ENCODE data around the gene CRIM1. TPM values are rescaled to one million over a fixed set of nuclear protein-coding genes. Genes with fewer than 3 reads are reported as not detected.
"Not testable (repeated sequence)": the region's sequence is repeated elsewhere in the genome, so short reads cannot be mapped to it uniquely, and the experiment has no call there.

Gene CRIM1
- total RNA-seq, 1 experiment from 2014 or later, result 1.0 TPM

DNA sequence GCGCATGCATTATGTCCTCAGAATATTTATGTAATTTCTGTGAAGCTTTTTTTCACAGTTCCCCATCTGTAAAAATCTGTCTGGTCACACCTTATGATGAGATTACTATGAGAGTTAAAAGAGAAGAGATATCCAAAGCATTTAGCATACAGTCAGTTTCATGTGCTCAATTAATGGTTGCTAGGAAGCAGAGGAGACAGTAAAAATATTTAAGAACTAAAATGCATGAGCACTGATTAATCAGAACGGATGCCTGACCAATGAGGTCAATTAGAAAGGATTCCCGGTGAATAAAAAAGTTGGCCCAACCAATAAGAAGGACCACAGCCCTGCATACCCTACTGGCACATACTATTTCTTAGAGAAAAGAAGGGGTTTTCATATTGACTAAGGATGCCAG lies 12.0 kb upstream of the CRIM1 start:
- DNase-seq (ENCODE audit: low read depth, low spot score), result no peak
- in situ Hi-C loops (cut with HindIII; ENCODE audit: low pct_unique_long_range_greater_than_20kb, low sequenced_read_pairs), result no loop called here

DNA sequence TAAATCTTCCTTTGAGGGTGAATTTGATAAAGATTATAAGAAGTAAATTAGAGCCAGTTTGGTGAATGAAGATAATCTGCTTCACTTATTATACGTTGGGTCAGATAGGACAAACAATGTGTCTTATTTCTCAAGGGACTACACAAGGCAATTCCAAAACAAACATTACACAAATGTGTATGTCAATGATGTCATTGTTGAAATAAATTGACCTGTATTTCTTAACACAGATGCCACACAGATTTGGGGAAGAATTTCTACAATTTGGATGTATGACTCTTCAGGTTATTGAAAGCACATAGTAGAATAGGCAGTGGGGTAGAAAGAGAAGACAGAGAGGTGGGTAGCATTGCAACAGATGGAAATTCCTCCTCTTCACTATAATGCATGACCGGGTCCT lies 6.9 kb upstream of the CRIM1 start:
- no peak for DNase-seq (ENCODE audit: low read depth, low spot score)
- in situ Hi-C loops (cut with HindIII; ENCODE audit: low pct_unique_long_range_greater_than_20kb, low sequenced_read_pairs), result no loop called here

DNA sequence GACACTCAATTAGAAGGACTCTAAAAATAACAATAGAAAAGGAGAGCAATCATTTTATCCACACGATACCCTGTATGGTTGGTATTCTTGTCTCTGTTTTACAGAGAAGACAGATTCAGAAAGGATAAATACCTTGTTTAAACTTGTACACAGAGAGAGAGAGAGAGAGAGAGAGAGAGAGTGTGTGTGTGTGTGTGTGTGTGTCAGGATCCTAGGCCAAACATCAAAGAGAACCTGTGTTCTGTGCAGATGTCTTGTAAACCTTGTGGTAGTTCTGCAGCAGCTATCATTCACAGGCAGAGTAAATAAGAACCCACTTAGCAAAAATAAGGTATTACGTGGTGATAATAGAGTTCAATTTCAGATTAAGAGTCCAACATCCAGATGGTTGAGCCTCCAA lies 4.3 kb upstream of the CRIM1 start:
- in situ Hi-C loops (cut with HindIII; ENCODE audit: low pct_unique_long_range_greater_than_20kb, low sequenced_read_pairs), result no loop called here

DNA sequence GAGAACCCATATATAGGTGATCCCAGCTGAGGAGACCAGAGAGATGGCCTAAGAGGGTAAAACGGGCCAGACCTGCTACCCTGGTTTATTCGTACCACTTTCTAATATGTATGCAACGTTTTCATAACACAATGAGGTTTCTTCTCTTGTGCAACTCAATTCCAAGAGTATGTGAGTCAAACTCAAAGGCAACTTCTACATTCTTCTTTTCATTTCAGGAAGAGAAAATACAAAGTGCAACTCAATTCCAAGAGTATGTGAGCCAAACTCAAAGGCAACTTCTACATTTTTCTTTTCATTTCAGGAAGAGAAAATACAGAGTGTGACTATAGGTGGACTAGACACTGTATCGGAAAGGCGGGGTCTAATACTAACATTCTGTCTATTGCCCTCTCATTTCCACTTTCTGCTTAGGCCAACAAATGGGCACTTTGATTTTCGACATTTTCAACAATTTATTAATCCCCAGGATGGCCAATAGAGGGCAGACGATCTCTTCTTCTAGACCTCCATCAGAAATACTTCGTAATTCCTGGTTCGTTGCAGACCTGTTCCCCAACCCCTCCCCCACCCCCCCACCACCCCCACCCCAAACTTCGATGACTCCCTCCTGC lies 3.7 kb upstream of the CRIM1 start:
- in situ Hi-C loops (cut with HindIII; ENCODE audit: low pct_unique_long_range_greater_than_20kb, low sequenced_read_pairs), result no loop called here
- peak; percentile 79 for DNase-seq (ENCODE audit: low read depth, low spot score)

More for the DNA sequence above, 4.3 kb upstream of the CRIM1 start:
- DNase-seq (ENCODE audit: low read depth, low spot score), result no peak

DNA sequence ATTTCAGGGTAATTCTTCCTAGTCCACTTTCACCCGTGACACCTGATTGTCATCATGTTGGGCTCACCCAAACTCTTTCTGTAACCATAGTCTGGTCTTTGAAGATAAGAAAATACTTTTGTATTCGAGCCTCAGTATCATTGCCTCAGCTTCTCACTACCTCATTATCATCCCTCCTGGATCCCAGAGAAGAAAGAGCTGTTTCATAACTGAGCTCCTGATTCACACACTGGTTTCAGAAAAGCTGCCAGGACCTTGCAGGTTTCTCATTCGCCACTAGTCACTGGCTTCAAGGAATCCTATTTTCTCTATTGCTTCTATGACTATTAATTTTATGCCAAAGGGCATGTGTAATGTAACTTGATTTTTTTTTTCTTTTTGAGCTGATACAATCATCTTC lies 2.9 kb upstream of the CRIM1 start:
- in situ Hi-C loops (cut with HindIII; ENCODE audit: low pct_unique_long_range_greater_than_20kb, low sequenced_read_pairs), result no loop called here
- DNase-seq (ENCODE audit: low read depth, low spot score), result peak; percentile 32

DNA sequence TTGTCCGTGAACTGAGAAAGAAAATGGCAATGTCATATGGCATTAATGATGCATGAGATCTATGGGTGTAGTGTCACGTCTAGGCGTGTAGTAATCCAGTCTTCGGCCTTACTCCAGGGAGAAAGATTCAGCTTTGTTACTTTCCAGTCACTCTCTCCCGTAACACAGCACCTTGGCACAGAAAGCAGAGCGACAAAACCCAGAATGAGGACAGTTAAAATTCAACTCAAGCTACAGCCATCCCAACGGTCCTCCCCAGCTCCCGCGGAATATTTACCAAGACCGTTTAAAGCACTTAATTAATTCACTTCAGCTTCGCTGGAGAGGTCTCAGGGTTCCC lies 797 bp upstream of the CRIM1 start:
- no peak for DNase-seq (ENCODE audit: low read depth, low spot score)
- in situ Hi-C loops (cut with HindIII; ENCODE audit: low pct_unique_long_range_greater_than_20kb, low sequenced_read_pairs), result no loop called here

DNA sequence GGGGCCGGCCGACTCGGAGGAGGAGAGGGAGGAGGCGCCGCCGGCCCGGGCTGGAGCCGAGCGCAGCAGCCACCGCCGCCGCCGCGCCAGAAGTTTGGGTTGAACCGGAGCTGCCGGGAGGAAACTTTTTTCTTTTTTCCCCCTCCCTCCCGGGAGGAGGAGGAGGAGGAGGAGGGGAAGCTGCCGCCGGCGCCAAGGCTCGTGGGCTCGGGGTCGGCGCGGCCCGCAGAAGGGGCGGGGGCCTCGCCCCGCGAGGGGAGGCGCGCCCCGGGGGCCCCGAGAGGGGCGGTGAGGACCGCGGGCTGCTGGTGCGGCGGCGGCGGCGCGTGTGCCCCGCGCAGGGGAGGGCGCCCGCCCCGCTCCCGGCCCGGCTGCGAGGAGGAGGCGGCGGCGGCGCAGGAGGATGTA lies 316 bp downstream of the CRIM1 start:
- DNase-seq (ENCODE audit: low read depth, low spot score), result no peak
- in situ Hi-C loops (cut with HindIII; ENCODE audit: low pct_unique_long_range_greater_than_20kb, low sequenced_read_pairs), result no loop called here

DNA sequence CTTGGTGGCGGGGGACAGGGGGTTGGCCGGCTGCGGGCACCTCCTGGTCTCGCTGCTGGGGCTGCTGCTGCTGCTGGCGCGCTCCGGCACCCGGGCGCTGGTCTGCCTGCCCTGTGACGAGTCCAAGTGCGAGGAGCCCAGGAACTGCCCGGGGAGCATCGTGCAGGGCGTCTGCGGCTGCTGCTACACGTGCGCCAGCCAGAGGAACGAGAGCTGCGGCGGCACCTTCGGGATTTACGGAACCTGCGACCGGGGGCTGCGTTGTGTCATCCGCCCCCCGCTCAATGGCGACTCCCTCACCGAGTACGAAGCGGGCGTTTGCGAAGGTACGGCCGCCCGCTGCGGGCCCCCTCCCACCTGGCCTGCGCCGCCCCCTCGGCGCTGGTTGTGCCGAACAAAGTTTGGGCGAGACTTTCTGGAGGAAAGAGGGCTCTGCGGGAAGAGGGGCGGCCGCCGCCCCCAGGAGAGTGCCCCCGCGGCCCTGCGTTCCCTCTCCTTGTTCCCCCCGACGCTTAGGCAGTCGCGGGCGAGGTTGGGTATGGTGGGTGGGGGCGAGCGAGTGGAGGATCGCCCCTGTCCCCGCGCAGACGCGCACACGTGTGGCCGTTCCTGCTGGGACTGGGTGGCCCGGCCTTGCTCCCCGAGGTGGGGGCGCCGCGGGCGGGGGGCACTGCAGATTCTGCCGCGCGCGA lies 866 bp downstream of the CRIM1 start:
- in situ Hi-C loops (cut with HindIII; ENCODE audit: low pct_unique_long_range_greater_than_20kb, low sequenced_read_pairs), result no loop called here
- DNase-seq (ENCODE audit: low read depth, low spot score), result peak; percentile 14

DNA sequence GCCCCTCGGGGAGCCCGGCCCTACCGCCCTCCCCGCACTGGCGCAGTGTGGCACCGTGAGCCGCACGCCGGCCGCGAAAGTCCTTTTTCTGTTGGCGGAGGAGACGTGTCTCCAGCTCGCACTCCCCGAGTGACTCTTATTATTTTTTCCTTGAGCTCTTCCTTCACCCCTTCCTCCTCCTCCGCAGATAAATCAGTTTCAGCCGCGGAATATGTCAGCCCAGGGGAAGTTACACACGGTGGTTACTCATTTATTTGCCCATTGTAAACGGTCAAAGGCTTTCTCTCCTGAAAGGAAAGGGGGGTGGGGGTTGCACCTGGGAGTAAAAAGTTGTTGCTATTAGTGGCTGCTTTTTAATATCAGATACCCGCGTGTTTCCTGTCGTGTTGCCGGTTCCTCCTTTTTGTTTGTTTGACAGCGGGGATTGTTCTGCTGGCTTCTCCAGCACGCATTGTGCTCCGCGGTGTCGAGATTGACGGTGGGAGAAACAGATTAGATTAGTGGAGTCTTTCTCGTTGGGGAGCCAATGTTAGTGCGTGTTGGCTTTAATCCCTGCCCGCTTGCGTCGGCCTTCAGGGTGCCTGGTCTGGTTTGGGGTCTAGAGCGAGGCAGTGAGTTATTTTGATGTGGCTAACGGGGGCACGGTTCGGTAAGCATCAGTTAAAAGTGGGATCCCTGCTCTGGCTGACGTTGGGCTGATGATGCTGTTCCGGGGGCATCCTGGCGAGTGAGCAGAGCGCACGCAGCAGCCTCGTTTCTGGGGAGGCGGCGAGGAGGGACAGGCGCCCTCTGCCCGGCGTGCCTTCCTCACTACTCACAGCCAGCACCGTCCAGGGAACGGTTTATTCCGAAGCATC lies 1.6 kb downstream of the CRIM1 start:
- in situ Hi-C loops (cut with HindIII; ENCODE audit: low pct_unique_long_range_greater_than_20kb, low sequenced_read_pairs), result no loop called here
- DNase-seq (ENCODE audit: low read depth, low spot score), result no peak

DNA sequence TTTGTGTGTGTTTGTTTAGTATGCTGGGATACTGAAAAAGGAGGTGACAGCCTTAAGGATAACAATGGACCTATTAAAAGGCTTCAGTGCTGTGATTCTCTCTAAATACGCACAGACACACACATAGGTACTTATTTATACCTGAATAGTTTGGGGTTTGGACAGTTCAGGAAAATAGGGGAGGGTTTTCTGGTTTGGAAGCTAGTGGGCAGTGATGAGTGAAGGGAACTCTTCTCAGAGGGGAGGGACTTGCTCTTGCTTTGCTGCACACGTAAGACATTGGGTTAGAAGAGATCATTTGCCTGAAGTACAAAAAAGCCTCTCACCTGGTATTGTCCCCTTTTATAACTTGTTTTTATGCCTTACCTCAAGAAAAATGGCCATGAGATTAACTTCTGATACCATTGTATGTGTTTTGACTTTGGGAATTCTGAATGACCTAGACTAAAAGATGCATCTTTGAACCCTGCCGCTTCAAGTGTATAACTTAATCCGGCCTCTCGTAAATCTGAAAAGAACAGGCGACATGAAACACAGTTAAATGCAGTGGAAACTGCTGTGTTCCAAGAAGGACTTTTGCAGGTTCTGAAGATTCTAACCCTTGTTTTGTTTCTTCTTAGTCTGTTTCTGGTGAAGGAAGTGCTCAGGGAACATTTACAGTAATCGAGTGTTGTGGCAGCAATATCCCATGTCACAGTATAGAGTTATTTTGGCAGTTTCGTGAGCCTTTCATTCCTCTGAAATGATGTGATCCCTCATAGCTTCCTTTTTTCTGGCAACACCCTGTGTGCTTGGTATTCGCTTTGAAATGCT lies 2.5 kb downstream of the CRIM1 start:
- peak; percentile 53 for DNase-seq (ENCODE audit: low read depth, low spot score)
- in situ Hi-C loops (cut with HindIII; ENCODE audit: low pct_unique_long_range_greater_than_20kb, low sequenced_read_pairs), result no loop called here

DNA sequence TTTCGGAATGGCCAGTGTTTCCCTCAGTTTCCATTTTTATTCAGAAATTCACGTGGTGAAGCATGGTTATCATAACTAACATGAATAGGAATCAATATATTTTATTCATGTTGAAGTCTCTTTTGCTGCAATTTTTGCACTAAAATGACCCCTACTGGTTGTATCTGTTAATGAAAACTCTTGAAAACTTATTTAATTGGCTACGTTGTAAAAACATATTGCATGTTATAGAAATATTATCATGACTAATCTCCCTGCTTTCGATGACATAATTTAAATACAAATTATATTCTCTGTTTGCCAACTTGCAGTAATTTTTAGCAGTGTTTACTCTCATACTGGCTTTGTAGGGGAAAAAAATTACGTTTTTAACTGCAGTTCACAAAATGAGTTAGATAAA lies 3.5 kb downstream of the CRIM1 start:
- peak; percentile 33 for DNase-seq (ENCODE audit: low read depth, low spot score)
- in situ Hi-C loops (cut with HindIII; ENCODE audit: low pct_unique_long_range_greater_than_20kb, low sequenced_read_pairs), result no loop called here

DNA sequence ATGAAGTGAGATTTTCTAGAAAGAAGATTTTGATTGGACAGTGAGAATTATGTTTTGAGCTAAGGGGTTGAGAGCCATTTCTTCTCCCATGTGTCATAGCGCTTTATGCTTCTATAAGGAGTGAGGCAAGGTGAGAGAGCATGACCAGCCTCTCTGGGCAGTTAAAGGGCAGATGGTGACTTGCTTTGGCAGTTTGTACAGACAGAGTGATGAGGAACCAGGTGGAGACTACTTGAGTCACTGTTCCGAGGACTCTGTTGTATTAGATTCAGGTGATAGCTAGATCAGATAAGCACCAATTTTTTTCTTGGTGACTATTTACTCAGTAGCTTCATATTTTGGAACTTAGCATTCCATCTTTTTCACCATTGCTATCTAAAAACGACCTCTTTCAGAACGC lies 4.5 kb downstream of the CRIM1 start:
- no peak for DNase-seq (ENCODE audit: low read depth, low spot score)
- in situ Hi-C loops (cut with HindIII; ENCODE audit: low pct_unique_long_range_greater_than_20kb, low sequenced_read_pairs), result no loop called here

DNA sequence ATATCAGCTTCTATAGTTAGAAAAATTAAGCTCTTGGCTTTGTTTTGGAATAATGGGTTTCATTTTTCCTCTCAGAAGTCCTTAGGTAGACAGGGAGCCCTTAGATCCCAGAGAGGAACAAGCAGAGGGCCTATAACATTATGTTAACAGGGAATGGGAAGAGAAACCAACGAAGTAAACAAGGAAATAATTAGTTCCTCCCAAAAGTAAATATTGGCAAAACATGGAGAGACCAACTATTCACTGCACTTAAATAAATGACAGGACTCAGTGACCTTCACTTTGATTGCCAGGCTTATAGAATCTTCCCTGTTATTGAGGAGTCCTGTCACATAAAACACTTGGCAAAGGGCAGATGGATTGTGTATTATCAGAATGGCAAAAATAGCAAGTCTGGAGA lies 5.3 kb downstream of the CRIM1 start:
- in situ Hi-C loops (cut with HindIII; ENCODE audit: low pct_unique_long_range_greater_than_20kb, low sequenced_read_pairs), result no loop called here
- no peak for DNase-seq (ENCODE audit: low read depth, low spot score)

DNA sequence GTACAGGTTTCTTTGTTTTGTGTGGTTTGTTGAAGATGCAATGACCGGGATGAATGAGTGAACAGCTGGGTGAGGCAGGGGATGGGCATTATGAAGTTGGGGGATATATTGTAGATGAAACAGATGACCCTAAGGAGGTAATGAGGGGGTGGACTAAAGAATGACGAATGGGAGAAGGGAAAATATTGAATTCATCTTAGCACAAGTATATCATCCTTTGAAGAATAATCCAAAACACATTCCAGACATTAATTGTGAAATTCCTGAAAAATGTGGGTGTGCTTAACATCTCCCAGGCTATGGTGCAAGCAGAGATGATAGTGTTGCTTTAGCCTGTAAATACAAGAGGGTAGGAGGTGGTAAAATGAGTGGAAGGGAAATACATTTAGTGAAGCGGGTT lies 5.8 kb downstream of the CRIM1 start:
- in situ Hi-C loops (cut with HindIII; ENCODE audit: low pct_unique_long_range_greater_than_20kb, low sequenced_read_pairs), result no loop called here
- DNase-seq (ENCODE audit: low read depth, low spot score), result no peak

DNA sequence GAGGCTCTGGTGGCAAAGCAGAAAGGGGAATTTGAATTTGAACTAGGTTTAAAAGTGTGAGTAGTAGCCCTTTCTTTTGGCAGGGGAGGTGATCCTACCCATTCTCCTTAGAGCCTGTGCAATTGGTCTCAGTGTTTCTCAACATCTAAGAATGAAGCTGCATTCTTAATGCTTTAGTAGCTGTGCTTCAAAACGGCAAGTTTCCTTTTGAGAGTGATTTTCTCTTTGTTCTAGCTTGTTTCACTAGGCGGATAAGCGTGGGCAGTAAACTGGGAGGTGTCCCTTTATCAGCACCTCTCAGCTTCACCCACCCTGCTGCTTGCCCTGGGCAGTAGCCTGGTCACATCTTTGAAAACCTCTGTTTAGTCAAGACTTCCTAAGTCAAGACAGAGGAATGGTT lies 6.7 kb downstream of the CRIM1 start:
- DNase-seq (ENCODE audit: low read depth, low spot score), result no peak
- in situ Hi-C loops (cut with HindIII; ENCODE audit: low pct_unique_long_range_greater_than_20kb, low sequenced_read_pairs), result no loop called here

DNA sequence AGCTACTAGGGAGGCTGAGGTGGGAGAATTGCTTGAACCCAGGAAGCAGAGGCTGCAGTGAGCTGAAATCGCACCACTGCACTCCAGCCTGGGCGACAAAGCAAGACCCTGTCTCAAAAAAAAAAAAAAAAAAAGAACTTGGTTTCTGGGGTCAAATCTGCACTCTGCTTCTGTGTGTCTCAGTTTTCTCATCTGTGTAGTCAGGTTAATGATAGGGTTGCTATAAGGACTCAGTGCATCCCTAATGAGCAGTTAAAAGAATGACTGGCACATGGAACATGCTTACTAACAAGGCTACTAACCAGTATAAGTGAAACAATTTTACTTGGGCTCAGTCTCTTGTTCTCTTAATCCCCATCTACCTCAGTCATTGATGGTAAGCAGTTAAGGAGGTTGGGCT lies 7.5 kb downstream of the CRIM1 start:
- DNase-seq (ENCODE audit: low read depth, low spot score); in situ Hi-C loops (cut with HindIII; ENCODE audit: low pct_unique_long_range_greater_than_20kb, low sequenced_read_pairs): not testable (repeated sequence)

DNA sequence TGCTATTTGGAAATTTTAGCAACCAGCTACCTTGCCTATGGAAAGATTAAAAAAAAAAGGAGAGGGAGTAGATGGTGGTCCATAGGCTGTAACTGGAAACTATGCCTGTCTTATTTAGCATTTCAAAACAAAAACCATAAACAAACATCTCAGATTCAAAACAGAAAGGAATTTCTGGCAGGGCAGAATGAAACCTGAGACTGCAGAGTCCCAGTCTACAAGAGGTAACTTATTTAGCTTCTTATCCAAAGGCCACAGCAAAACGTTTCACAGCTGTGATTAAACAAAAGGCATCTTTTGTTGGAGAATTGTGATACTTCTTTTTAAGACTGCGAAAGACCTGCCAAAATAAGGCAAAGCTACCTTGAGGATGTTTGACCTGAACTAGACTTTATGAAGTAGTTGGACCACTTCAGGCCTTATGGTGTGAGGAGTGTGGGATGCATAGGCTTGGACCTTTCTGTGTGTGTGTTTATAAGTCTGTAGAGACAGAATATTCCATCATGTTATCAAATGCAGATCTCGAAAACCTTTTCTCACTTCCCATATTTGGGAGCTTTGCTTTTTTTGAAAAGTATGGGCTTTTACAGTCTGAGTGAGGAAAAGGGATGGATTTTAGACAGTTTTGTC lies 11.0 kb downstream of the CRIM1 start:
- DNase-seq (ENCODE audit: low read depth, low spot score), result no peak
- in situ Hi-C loops (cut with HindIII; ENCODE audit: low pct_unique_long_range_greater_than_20kb, low sequenced_read_pairs), result no loop called here

DNA sequence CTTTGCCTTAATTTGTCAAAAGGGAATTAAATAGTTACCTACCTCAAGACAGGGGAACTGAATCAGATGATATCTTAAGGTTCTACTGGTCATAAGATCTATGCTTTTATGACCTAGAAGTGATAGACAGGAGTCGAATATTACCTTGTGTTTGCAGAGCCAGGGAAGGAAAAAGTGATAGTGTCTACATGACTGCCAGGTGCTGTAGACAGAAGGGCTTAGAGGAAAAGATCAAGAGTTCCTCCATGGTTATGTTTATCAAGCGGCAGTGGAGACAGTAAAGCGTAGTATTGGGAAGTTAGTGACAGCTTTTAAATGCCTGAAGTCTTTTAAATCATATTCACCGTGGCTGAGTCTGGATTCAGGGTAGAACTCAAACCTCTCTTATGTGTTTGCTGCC lies 11.9 kb downstream of the CRIM1 start:
- in situ Hi-C loops (cut with HindIII; ENCODE audit: low pct_unique_long_range_greater_than_20kb, low sequenced_read_pairs), result no loop called here
- DNase-seq (ENCODE audit: low read depth, low spot score), result no peak
